ENCODE results near the gene RPL6.

GRCh38 chr12:112382866-112383265 lies 26.5 kb downstream of the RPL6 start:
- TF ChIP-seq EP300 (IDR thresholded peaks at IDR 0.05): no peak
- TF ChIP-seq CTCF (IDR thresholded peaks at IDR 0.05): no peak
- no peak for TF ChIP-seq POLR2A (IDR thresholded peaks at IDR 0.05)

Measured in suprapubic skin (tissue), 3 donors.